HG03066 (cell line): ENCODE measurements around the gene SGSM1.

ENCODE experiments used
- ATAC-seq: cut with Tn5 transposase; IDR thresholded peaks from one replicate; pipeline ENCODE4 v1.9.1; 2021; ENCODE audit warnings: low read depth; ENCODE audit not compliant: unreplicated experiment

Gene SGSM1

GRCh38 chr22:24947383-24947782, 141.4 kb downstream of the SGSM1 start:
- ATAC-seq = no peak

- no peak for ATAC-seq
Measured at GRCh38 chr22:24947881-24948280, 141.9 kb downstream of the SGSM1 start.

- no peak for ATAC-seq
Measured at GRCh38 chr22:24948356-24949202, 142.6 kb downstream of the SGSM1 start.

DNA sequence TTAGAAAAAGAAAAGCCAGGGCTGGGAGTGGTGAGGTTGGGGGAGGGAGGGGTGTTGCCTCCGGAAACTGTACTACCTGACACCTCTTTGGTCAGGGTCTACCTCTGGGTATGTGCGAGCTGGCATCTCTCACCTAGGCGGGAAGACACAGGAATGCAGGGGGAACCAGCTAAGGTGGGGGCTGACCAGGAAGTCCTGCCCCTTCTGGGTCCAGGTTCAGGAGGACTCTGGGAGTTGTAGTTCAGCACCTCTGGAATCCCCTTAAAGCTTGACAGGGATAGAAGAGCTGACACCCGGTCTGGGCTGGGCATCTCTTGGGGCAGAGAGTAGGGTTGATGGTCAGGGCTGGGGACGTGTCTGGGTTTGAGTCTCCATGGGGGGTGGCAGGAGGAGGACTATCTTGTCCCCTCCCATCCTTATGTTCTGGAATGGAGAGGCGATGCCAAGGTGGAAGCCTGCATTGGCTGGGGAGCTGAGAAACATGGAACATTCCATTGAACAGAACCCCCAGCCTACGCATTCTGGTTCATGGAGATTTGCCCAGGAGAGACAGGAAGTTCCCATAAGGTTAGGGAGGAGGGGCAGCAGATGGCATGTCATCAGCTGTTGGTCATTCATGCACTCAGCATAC, 144.4 kb downstream of the SGSM1 start:
- no peak for ATAC-seq

- no peak for ATAC-seq
Measured at GRCh38 chr22:24951942-24952836, 146.2 kb downstream of the SGSM1 start, which contains the start of gene KIAA1671. Gene KIAA1671, plus strand, starts transcription at chr22:24952716. Its CDS starts 75,284 bp downstream, at chr22:25028000.

DNA sequence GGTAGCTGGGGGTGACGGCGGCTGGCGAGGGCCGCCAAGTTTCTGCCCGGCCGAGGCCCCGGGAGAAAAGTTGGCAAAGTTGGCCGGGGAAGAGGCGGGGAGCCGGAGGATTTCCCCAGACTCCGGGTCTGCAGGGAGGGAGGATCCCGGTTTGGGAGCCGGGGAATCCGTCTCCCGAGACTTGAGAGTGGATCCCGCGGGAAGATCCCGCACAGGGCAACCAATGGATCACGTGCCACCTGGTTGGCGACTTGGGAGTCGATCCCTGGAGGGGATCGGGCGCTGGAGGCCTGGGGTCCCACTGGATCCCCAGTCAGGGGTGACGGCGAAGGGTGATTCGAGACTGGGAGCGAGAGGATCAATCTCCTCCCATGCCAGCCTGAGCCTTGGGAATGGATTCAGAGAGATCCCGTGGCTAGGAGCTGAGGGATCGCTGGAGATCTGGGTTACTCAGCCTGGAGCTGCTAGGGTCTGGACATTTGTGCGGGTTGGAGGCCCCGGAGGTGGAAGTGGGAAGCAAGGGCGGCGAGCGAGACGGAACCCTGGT, 146.9 kb downstream of the SGSM1 start:
- no peak for ATAC-seq

GRCh38 chr22:24953384-24954113, 147.5 kb downstream of the SGSM1 start:
- ATAC-seq = no peak

DNA sequence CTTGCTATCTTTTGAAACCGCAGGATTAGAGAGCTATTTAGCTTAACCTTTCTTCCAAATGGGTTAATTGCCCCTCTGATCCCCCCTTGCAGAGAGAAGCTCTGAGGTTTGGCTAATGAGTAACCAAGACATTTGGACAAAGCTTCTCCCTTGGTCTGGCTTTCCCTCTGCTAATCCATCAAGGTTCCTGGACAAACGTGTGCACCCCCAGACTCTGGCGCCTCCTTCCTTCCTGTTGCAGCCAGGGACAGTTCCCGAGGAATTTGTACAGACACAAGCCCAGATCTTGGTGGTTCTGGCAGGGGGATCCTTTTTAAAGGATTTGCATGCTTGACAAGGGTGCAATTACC, 148.1 kb downstream of the SGSM1 start:
- no peak for ATAC-seq

- ATAC-seq = no peak
Measured at GRCh38 chr22:24954856-24955255, 148.8 kb downstream of the SGSM1 start.

DNA sequence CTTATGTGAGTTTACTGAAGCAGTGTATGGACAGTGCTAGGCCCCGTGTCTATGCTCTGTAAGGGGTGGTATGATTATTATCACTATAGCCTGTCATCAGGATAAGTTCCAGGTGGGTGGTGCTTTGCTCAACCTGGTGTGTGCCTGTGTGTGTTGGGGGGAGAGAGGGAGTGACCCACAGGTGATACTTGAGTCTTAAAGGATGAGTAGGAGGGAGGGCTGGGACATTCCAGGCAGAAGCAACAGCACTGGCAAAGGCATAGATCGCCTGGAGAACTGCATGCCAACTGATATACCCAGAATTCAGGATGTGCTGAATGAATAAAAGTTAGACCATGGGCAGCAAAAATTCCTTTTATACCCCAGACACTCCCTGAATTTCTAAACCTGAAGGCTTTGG, 151.0 kb downstream of the SGSM1 start:
- no peak for ATAC-seq

DNA sequence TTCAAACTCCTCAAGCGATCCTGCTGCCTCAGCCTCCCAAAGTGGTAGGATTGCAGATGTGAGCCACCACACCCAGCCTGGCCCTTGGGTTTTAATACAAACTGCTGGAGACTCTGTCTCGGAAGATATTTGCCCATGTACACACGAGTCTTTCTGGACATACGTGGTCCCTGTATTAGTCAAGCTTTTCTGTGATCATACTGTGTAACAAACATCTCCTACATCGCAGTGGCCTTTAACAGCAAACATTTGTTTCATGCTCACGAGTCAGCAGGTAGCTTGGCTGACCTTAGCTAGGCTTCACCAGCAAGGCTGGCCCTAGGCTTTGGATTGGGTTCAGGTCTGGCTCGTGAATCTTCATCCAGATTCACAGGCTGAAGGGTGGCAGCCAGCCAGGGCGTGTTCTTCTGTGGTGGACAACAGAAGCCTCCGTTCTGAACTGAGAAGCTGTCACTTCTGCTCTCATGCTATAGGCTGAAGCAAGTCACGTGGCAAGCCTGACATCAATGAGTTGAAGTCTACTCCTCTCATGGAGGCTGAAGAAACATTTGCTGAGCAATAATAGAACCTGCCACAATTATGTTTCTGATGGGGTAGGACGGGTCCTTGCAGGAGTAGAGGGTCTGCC, 155.3 kb downstream of the SGSM1 start:
- no peak for ATAC-seq

DNA sequence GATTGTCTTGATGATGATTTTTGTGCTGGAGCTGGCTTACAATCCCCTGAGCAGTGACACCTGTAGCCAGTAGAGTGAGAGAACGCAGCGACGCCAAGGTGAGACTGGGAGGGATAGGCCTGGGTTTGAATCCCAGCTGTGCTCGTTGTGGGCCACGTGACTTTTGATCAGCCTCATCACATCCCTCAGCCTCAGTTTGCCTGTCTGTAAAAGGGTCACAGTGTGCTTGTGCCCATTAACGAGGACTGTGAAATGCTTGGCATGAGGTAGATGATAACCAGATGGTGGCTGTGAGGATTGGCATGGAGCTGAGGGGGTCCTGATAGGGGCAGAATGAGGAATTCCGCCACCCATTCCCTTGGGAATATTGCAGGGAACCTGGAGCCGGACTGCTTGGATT, 156.1 kb downstream of the SGSM1 start:
- no peak for ATAC-seq

DNA sequence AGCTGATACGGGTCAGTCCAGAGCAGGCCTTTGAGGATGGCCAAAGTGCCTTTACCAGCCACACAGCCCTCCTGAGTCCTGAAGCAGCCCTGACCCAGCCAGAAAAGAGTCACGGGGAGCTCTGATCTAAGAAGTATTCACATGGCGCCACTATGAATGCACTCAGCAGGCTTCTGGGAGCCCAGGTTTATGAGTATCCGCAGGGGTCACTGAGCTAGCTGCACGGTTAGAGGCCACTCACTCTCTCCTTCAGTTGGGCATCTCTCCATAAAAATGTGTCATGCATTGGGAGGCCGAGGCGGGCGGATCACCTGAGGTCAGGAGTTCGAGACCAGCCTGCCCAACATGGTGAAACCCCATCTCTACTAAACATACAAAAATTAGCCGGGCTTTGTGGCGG, 156.8 kb downstream of the SGSM1 start:
- ATAC-seq = no peak

DNA sequence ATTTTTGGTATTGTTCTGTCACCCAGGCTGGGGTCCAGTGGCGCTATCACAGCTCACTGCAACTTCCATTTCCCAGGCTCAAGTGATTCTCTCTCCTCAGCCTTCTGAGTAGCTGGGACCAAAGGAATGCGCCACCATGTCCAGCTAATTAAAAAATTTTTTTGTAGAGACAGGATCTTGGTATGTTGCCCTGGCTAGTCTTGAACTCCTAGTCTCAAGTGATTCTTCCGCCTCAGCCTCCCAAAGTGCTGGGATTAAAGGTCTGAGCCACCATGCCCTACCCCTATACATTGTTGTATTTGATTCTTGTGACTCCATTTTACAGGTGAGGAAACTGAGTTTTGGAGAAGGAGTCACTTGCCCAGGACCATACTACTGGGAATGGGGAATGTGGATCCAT, 158.4 kb downstream of the SGSM1 start:
- ATAC-seq = no peak

GRCh38 chr22:24965822-24966626, 160.0 kb downstream of the SGSM1 start:
- ATAC-seq = no peak

DNA sequence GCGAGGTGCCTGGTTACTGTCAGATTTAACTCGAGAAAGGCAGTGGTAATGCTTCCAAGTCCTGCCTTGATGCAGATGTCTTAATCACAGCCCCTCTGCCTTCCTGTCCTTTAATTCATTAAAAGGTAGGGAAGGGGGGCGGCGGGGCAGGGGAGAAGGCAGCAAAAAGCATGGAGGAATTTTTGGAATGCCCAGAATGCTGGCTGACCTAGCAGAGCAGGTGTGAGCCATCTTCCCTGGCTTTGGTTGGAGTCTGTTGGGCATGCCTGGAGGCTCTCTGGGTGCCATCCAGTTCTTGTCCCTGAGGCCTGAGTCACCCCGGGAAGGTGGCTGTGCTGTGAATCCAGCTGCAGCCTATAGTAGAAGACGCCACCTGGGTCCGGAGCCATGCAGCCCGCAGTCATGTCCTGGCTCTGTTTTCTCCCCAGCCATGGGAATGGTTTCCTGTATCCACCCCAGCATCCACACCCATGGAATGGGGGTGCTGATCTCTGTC, 162.1 kb downstream of the SGSM1 start:
- ATAC-seq = no peak

- ATAC-seq = no peak
Measured at GRCh38 chr22:24969560-24970301, 163.7 kb downstream of the SGSM1 start.

GRCh38 chr22:24972369-24972768, 166.4 kb downstream of the SGSM1 start:
- ATAC-seq = no peak
